H1 (cell line): ENCODE data around the gene PLPPR1. TPM values are rescaled to one million over a fixed set of nuclear protein-coding genes. Genes with fewer than 3 reads are reported as not detected.

ENCODE experiments used
- CTCF ChIA-PET: fragments of 300-600 bp; sonication (Branson Sonifier 250); formaldehyde crosslinking; loops from one replicate; lab custom pipeline; 2021; ENCODE audit not compliant: partially characterized antibody; lab: Charles Lee
- POLR2A ChIA-PET: fragments of 300-600 bp; sonication (Branson Sonifier 250); formaldehyde crosslinking; loops from one replicate; lab custom pipeline; 2021; ENCODE audit warnings: inconsistent platforms; ENCODE audit not compliant: partially characterized antibody; lab: Charles Lee
- DNase-seq, 2 experiments: peaks; one replicate each; pipeline versions ENCODE4 v3.0.0 to v3.0.0-alpha.2; 2010 to 2022; ENCODE audit warnings: low spot score in 2 of 2, low read depth in 1 of 2, mixed read lengths in 1 of 2
- FAIRE-seq: peaks from 2 replicates; lab custom pipeline; 2011; peaks lifted over from hg19 to GRCh38; lab: Jason Lieb, UNC
- H2AFZ ChIP-seq: 2 replicates; pipeline ENCODE4 v1.8.1; 2012; ENCODE audit warnings: low read length, inconsistent platforms
- H2AK5ac ChIP-seq: 2 replicates; pipeline ENCODE4 v1.6.1; 2013; ENCODE audit warnings: low read depth, low read length
- H2BK120ac ChIP-seq: replicated peaks from 2 replicates; pipeline ENCODE3; 2013; ENCODE audit warnings: low read depth, low read length, inconsistent platforms
- H2BK12ac ChIP-seq: 2 replicates; pipeline ENCODE4 v1.6.1; 2013; ENCODE audit warnings: low read depth, low read length
- H2BK15ac ChIP-seq: 2 replicates; pipeline ENCODE4 v1.6.1; 2013; ENCODE audit warnings: low read length
- H2BK20ac ChIP-seq: 2 replicates; pipeline ENCODE4 v1.6.1; 2013; ENCODE audit warnings: low read length
- H2BK5ac ChIP-seq: 2 replicates; pipeline ENCODE4 v1.6.1; 2013; ENCODE audit warnings: low read depth, low read length
- H3K14ac ChIP-seq: 2 replicates; pipeline ENCODE4 v1.6.1; 2013; ENCODE audit warnings: inconsistent platforms; ENCODE audit not compliant: insufficient read length
- H3K18ac ChIP-seq: 2 replicates; pipeline ENCODE4 v1.6.1; 2013; ENCODE audit warnings: low read length; ENCODE audit errors: extremely low read depth
- H3K23ac ChIP-seq: 2 replicates; pipeline ENCODE4 v1.6.1; 2013; ENCODE audit warnings: inconsistent platforms; ENCODE audit not compliant: insufficient read length
- H3K23me2 ChIP-seq: 2 replicates; pipeline ENCODE4 v1.6.1; 2013; ENCODE audit warnings: low read depth, low read length
- H3K27ac ChIP-seq: 2 replicates; pipeline ENCODE4 v1.6.1; 2011; ENCODE audit warnings: low read depth, low read length, inconsistent platforms
- H3K27me3 ChIP-seq, 4 experiments: replicated peaks in 1 of 4; 1 replicate in 1 of 4; 2 replicates in 3 of 4; pipeline versions ENCODE4 v1.6.1 to v1.8.1; 2011 to 2013; ENCODE audit warnings: low read length in 3 of 4, mild to moderate bottlenecking in 3 of 4, inconsistent platforms in 2 of 4, mixed read lengths in 2 of 4, moderate library complexity in 1 of 4; ENCODE audit not compliant: control insufficient read depth in 3 of 4, insufficient read depth in 3 of 4; ENCODE audit errors: extremely low read depth in 1 of 4
- H3K36me3 ChIP-seq, 4 experiments: 2 replicates each; pipeline versions ENCODE4 v1.6.1 to v1.8.1; 2011 to 2013; ENCODE audit warnings: mild to moderate bottlenecking in 4 of 4, low read length in 3 of 4, moderate library complexity in 2 of 4, control low read depth in 1 of 4, inconsistent platforms in 1 of 4; ENCODE audit not compliant: insufficient read depth in 4 of 4, control insufficient read depth in 2 of 4
- H3K4ac ChIP-seq: replicated peaks from 2 replicates; pipeline ENCODE3; 2013; ENCODE audit warnings: low read length, low read depth, mixed read lengths, inconsistent platforms; ENCODE audit not compliant: insufficient read length
- H3K4me1 ChIP-seq, 4 experiments: replicated peaks in 1 of 4; 1 replicate in 1 of 4; 2 replicates in 3 of 4; pipeline versions ENCODE4 v1.6.1 to v1.8.1; 2011 to 2013; ENCODE audit warnings: low read length in 3 of 4, inconsistent platforms in 2 of 4, mixed read lengths in 1 of 4; ENCODE audit not compliant: insufficient read depth in 4 of 4, control insufficient read depth in 3 of 4
- H3K4me2 ChIP-seq, 2 experiments: 2 replicates each; pipeline versions ENCODE4 v1.6.1 to v1.8.1; 2011 to 2013; ENCODE audit warnings: low read depth in 2 of 2, low read length in 2 of 2, control low read depth in 1 of 2, inconsistent platforms in 1 of 2, mild to moderate bottlenecking in 1 of 2; ENCODE audit not compliant: insufficient read depth in 1 of 2
- H3K4me3 ChIP-seq, 4 experiments: fragments of 200-600, 300-600 bp in 1 of 4; sonication (generic), shearing (Covaris generic), sonication (Bioruptor Twin) in 1 of 4; 2 replicates each; pipeline versions ENCODE4 v1.5.1 to v1.8.1; 2011 to 2016; ENCODE audit warnings: low read length in 4 of 4, low read depth in 3 of 4, control low read depth in 2 of 4, inconsistent platforms in 2 of 4, mild to moderate bottlenecking in 2 of 4, mixed read lengths in 1 of 4, moderate library complexity in 1 of 4; ENCODE audit not compliant: insufficient read depth in 2 of 4; ENCODE audit errors: extremely low read depth in 1 of 4
- H3K56ac ChIP-seq: replicated peaks from 2 replicates; pipeline ENCODE3; 2013; ENCODE audit warnings: low read depth, mild to moderate bottlenecking, mixed read lengths, low read length, inconsistent platforms; ENCODE audit not compliant: insufficient read length
- H3K79me1 ChIP-seq: 2 replicates; pipeline ENCODE4 v1.6.1; 2013; ENCODE audit warnings: low read depth, low read length, control low read depth
- H3K79me2 ChIP-seq, 2 experiments: 2 replicates each; pipeline versions ENCODE4 v1.6.1 to v1.8.1; 2012 to 2013; ENCODE audit warnings: low read length in 2 of 2, mild to moderate bottlenecking in 2 of 2, inconsistent platforms in 1 of 2; ENCODE audit not compliant: insufficient read depth in 2 of 2, control insufficient read depth in 1 of 2
- H3K9ac ChIP-seq, 4 experiments: replicated peaks in 1 of 4; 1 replicate in 1 of 4; 2 replicates in 3 of 4; pipeline versions ENCODE4 v1.6.1 to v1.8.1; 2011 to 2013; ENCODE audit warnings: low read depth in 3 of 4, low read length in 3 of 4, control low read depth in 2 of 4, mild to moderate bottlenecking in 2 of 4, moderate library complexity in 2 of 4, inconsistent platforms in 1 of 4; ENCODE audit errors: extremely low read depth in 1 of 4
- H3K9me3 ChIP-seq, 2 experiments: 2 replicates each; pipeline versions ENCODE4 v1.6.1 to v1.8.1; 2012 to 2013; ENCODE audit warnings: mild to moderate bottlenecking in 2 of 2, moderate library complexity in 2 of 2, control low read depth in 1 of 2, inconsistent platforms in 1 of 2, low read depth in 1 of 2, low read length in 1 of 2, mixed read lengths in 1 of 2; ENCODE audit not compliant: insufficient read depth in 2 of 2
- H4K20me1 ChIP-seq, 2 experiments: replicated peaks in 1 of 2; 2 replicates each; pipeline versions ENCODE3 to v1.8.1; 2011 to 2013; ENCODE audit warnings: inconsistent platforms in 2 of 2, low read length in 2 of 2, mild to moderate bottlenecking in 1 of 2; ENCODE audit not compliant: insufficient read depth in 2 of 2, control insufficient read depth in 1 of 2
- H4K5ac ChIP-seq: 2 replicates; pipeline ENCODE4 v1.6.1; 2013; ENCODE audit warnings: low read length, low read depth, mixed read lengths, inconsistent platforms; ENCODE audit not compliant: insufficient read length
- H4K8ac ChIP-seq: 2 replicates; pipeline ENCODE4 v1.8.0; 2013; ENCODE audit warnings: mild to moderate bottlenecking, moderate library complexity, low read length, inconsistent platforms; ENCODE audit not compliant: insufficient read depth; ENCODE audit errors: extremely low read depth
- H4K91ac ChIP-seq: replicated peaks from 2 replicates; pipeline ENCODE3; 2013; ENCODE audit warnings: low read length, mixed read lengths, inconsistent platforms; ENCODE audit not compliant: insufficient read length
- CBX5 ChIP-seq: fragments of 300-800, 300-1000 bp; sonication (generic); IDR thresholded peaks from 2 replicates; pipeline ENCODE4 v1.7.1; 2016; ENCODE audit warnings: antibody characterized with exemption, low read length, low read depth
- SIN3A ChIP-seq, 2 experiments: IDR thresholded peaks in 1 of 2; conservative IDR thresholded peaks in 1 of 2; 2 replicates each; pipeline ENCODE4 v1.6.1; 2011 to 2012; ENCODE audit warnings: low read length in 2 of 2, improper control_type of control experiment in 1 of 2, low read depth in 1 of 2, mild to moderate bottlenecking in 1 of 2
- WGBS, 2 experiments: shearing (Covaris generic) in 1 of 2; methylation state at CpG; one replicate each; pipeline versions ENCODE4 v1.1.6 to v1.1.7; 2013 to 2015; ENCODE audit warnings: low lambda C conversion rate in 2 of 2, mixed read lengths in 2 of 2, inconsistent platforms in 1 of 2, low coverage in 1 of 2, missing lambda C conversion rate in 1 of 2; ENCODE audit not compliant: insufficient replicate concordance in 2 of 2, insufficient coverage in 1 of 2, insufficient read length in 1 of 2; ENCODE audit errors: extremely low coverage in 1 of 2, missing lambda C conversion rate in 1 of 2; 5-methylcytosine and 5-hydroxymethylcytosine counted together
- polyA plus RNA-seq, 7 experiments: library from polyadenylated mRNA; depleted of rRNA in 3 of 7; stranded (reverse) in 5 of 7; unstranded in 2 of 7; fragments of >200 nt in 5 of 7; fragments of 200-250 nt in 2 of 7; gene quantifications; 1 replicate in 5 of 7; 2 replicates in 1 of 7; 4 replicates in 1 of 7; pipeline versions ENCODE4 v1.2.1 to v1.2.3, GENCODE V29; 2011 to 2013; ENCODE audit warnings: missing spikeins in 2 of 7, mixed read lengths in 2 of 7
- total RNA-seq: library from RNA; stranded (reverse); fragmentation: NEBNext Ultra II Directional; extraction: Animal tissue kit (Norgen Biotek cat#: 25700); gene quantifications from 2 replicates; pipeline ENCODE4 v1.2.1, GENCODE V29; 2021

PLPPR1 gene
- total and polyA plus RNA-seq, 2 of the 8 experiments (the other 6 are each of a cell fraction or from before 2014, with no cell fraction given) = 1.4 to 1.8 TPM

GRCh38 chr9:101369884-101370531 is 341.5 kb downstream of the PLPPR1 start:
- no peak overlapping the region for H3K14ac ChIP-seq
- CTCF ChIA-PET = interaction anchor here (1.0 to 2.5 kb wide), 4 partner anchors 14 to 231 kb away, joined by 3 to 21 read pairs (median 4); no protein-coding TSS in a partner anchor

More at GRCh38 chr9:101369884-101370531, 341.5 kb downstream of the PLPPR1 start:
- Histone ChIP-seq H4K20me1 (no peaks in the 10 kb centered on the region), H3K56ac (no peak overlapping the region), H2BK5ac (no peak overlapping the region), H3K4me2 (no peak overlapping the region), H2AFZ (no peak overlapping the region), H3K79me2 (no peaks in the 10 kb centered on the region), H2BK15ac (no peak overlapping the region), H2BK120ac (no peak overlapping the region), H2BK12ac (no peak overlapping the region), H4K91ac (no peak overlapping the region), H3K4ac (no peak overlapping the region), H3K27ac (no peak overlapping the region), H3K23ac (no peak overlapping the region), H3K79me1 (no peaks in the 10 kb centered on the region), H3K27me3 (no peaks in the 10 kb centered on the region), H4K5ac (no peak overlapping the region), H3K23me2 (no peaks in the 10 kb centered on the region), H3K4me1 (no peaks in the 10 kb centered on the region; a peak in 1 of 7 replicates), H3K9me3 (no peaks in the 10 kb centered on the region), H3K36me3 (no peaks in the 10 kb centered on the region), H3K9ac (no peak overlapping the region), H2BK20ac (no peak overlapping the region), H3K18ac (no peak overlapping the region), H2AK5ac (no peak overlapping the region), H4K8ac (no peak overlapping the region), H3K4me3 (no peak overlapping the region)
- no peak for TF ChIP-seq CBX5
- no peak for TF ChIP-seq SIN3A (conservative IDR thresholded peaks at IDR 0.05 in 1 of 2, IDR thresholded peaks at IDR 0.05 in 1 of 2; ENCODE audit: low read depth in 1 of 2, low read length in 2 of 2)
- POLR2A ChIA-PET = interaction anchor here (1.4 kb wide), 1 partner anchor 13 kb away, joined by 4 read pairs; no protein-coding TSS in a partner anchor
- FAIRE-seq = no peak
- WGBS, 2 experiments = 66% methylated on average over 2 of the region's 2 CpGs; no CpG with 5 or more reads in 1 of the 2 experiments
- DNase-seq = no peak
